ELF-1 (cell line): ENCODE results near the gene PHACTR1.

Experiments used
- DNase-seq: peaks from one replicate; pipeline ENCODE4 v3.0.0-alpha.2; 2016; ENCODE audit warnings: low read depth, low spot score

PHACTR1 gene

GRCh38 chr6:12987783-12988182 is 271.2 kb downstream of the PHACTR1 start:
- DNase-seq = no peak

GRCh38 chr6:12990162-12990561 is 273.6 kb downstream of the PHACTR1 start:
- no peak for DNase-seq

GRCh38 chr6:12991435-12991834 is 274.9 kb downstream of the PHACTR1 start:
- no peak for DNase-seq

GRCh38 chr6:12992770-12993169 is 276.2 kb downstream of the PHACTR1 start:
- DNase-seq = peak; percentile 6

GRCh38 chr6:12993283-12993898 is 276.8 kb downstream of the PHACTR1 start:
- DNase-seq = no peak

- DNase-seq = no peak
These were observed 278.9 kb downstream of the PHACTR1 start for GRCh38 chr6:12995419-12995818.

GRCh38 chr6:13000537-13000936 is 284.0 kb downstream of the PHACTR1 start:
- no peak for DNase-seq

GRCh38 chr6:13001927-13002326 is 285.4 kb downstream of the PHACTR1 start:
- DNase-seq = no peak

- DNase-seq = no peak
These were observed 288.0 kb downstream of the PHACTR1 start for GRCh38 chr6:13004601-13005000.

- DNase-seq = no peak
These were observed 289.4 kb downstream of the PHACTR1 start for GRCh38 chr6:13005994-13006393.

- DNase-seq = no peak
These were observed 290.2 kb downstream of the PHACTR1 start for GRCh38 chr6:13006578-13007300.

GRCh38 chr6:13007744-13008143 is 291.2 kb downstream of the PHACTR1 start:
- no peak for DNase-seq

- DNase-seq = no peak
These were observed 292.5 kb downstream of the PHACTR1 start for GRCh38 chr6:13009031-13009430.

- DNase-seq = no peak
These were observed 292.9 kb downstream of the PHACTR1 start for GRCh38 chr6:13009461-13009860.

- no peak for DNase-seq
These were observed 295.1 kb downstream of the PHACTR1 start for GRCh38 chr6:13011612-13012146.

GRCh38 chr6:13012296-13012695 is 295.7 kb downstream of the PHACTR1 start:
- peak; percentile 7 for DNase-seq

- DNase-seq = peak; percentile 84
These were observed 296.6 kb downstream of the PHACTR1 start for GRCh38 chr6:13012977-13013680.

- DNase-seq = peak; percentile 23
These were observed 297.3 kb downstream of the PHACTR1 start for GRCh38 chr6:13013681-13014503.

- peak; percentile 87 for DNase-seq
These were observed 298.2 kb downstream of the PHACTR1 start for GRCh38 chr6:13014504-13015378.

GRCh38 chr6:13015379-13015681 is 298.8 kb downstream of the PHACTR1 start:
- no peak for DNase-seq

GRCh38 chr6:13024616-13025015 is 308.0 kb downstream of the PHACTR1 start:
- no peak for DNase-seq
